Measurements from ENCODE around the gene NFS1.

NFS1 gene

GRCh38 chr20:35627121-35627520, 72.0 kb downstream of the NFS1 start:
- Histone ChIP-seq H3K4me3 (replicated peaks; ENCODE audit: low read depth, low read length) (no peak overlapping the region), H3K36me3 (ENCODE audit: control insufficient read depth, insufficient read depth, low read length) (peaks cover 24% of the 10 kb centered on the region), H3K27me3 (replicated peaks; ENCODE audit: control insufficient read depth, insufficient read depth, low read length) (no peaks in the 10 kb centered on the region)
- no peak for TF ChIP-seq CTCF (IDR thresholded peaks at IDR 0.05; ENCODE audit: insufficient read depth, low read length, poor library complexity, severe bottlenecking)
- no peak for DNase-seq (ENCODE audit: extremely low read depth, insufficient read length)

GRCh38 chr20:35626386-35627001, 72.7 kb downstream of the NFS1 start:
- TF ChIP-seq CTCF (IDR thresholded peaks at IDR 0.05; ENCODE audit: insufficient read depth, low read length, poor library complexity, severe bottlenecking): no peak
- DNase-seq (ENCODE audit: extremely low read depth, insufficient read length): no peak
- Histone ChIP-seq H3K36me3 (ENCODE audit: control insufficient read depth, insufficient read depth, low read length) (peaks cover 18% of the 10 kb centered on the region), H3K27me3 (replicated peaks; ENCODE audit: control insufficient read depth, insufficient read depth, low read length) (no peaks in the 10 kb centered on the region), H3K4me3 (replicated peaks; ENCODE audit: low read depth, low read length) (no peak overlapping the region)

- no peak overlapping the region for H3K4me3 ChIP-seq (replicated peaks; ENCODE audit: low read depth, low read length)
- H3K36me3 ChIP-seq (ENCODE audit: control insufficient read depth, insufficient read depth, low read length): peaks cover 13% of the 10 kb centered on the region
Observed at GRCh38 chr20:35625584-35626385, 73.4 kb downstream of the NFS1 start.

GRCh38 chr20:35621560-35621946, 77.6 kb downstream of the NFS1 start:
- no peak for TF ChIP-seq CTCF (IDR thresholded peaks at IDR 0.05; ENCODE audit: insufficient read depth, low read length, poor library complexity, severe bottlenecking)
- Histone ChIP-seq H3K27me3 (replicated peaks; ENCODE audit: control insufficient read depth, insufficient read depth, low read length) (no peaks in the 10 kb centered on the region), H3K36me3 (ENCODE audit: control insufficient read depth, insufficient read depth, low read length) (peaks cover 6% of the 10 kb centered on the region), H3K4me3 (replicated peaks; ENCODE audit: low read depth, low read length) (no peak overlapping the region)
- no peak for DNase-seq (ENCODE audit: extremely low read depth, insufficient read length)

More at GRCh38 chr20:35625584-35626385, 73.4 kb downstream of the NFS1 start:
- no peak for TF ChIP-seq CTCF (IDR thresholded peaks at IDR 0.05; ENCODE audit: insufficient read depth, low read length, poor library complexity, severe bottlenecking)
- DNase-seq (ENCODE audit: extremely low read depth, insufficient read length): no peak
- H3K27me3 ChIP-seq (replicated peaks; ENCODE audit: control insufficient read depth, insufficient read depth, low read length): no peaks in the 10 kb centered on the region

GRCh38 chr20:35620818-35621559, 78.2 kb downstream of the NFS1 start:
- Histone ChIP-seq H3K36me3 (ENCODE audit: control insufficient read depth, insufficient read depth, low read length) (peaks cover under 1% of the 10 kb centered on the region), H3K4me3 (replicated peaks; ENCODE audit: low read depth, low read length) (no peak overlapping the region), H3K27me3 (replicated peaks; ENCODE audit: control insufficient read depth, insufficient read depth, low read length) (no peaks in the 10 kb centered on the region)
- TF ChIP-seq CTCF (IDR thresholded peaks at IDR 0.05; ENCODE audit: insufficient read depth, low read length, poor library complexity, severe bottlenecking): no peak
- no peak for DNase-seq (ENCODE audit: extremely low read depth, insufficient read length)
